ENCODE measurements around the gene MAP3K1. TPM values are rescaled to one million over a fixed set of nuclear protein-coding genes. Genes with fewer than 3 reads are reported as not detected.
A peak's percentile ranks its signal among the peaks of the same experiment; 100 is the strongest.
"Not testable (repeated sequence)": the region's sequence is repeated elsewhere in the genome, so short reads cannot be mapped to it uniquely, and the experiment has no call there.

Gene MAP3K1
- 1 to 10 TPM; 4.2 to 5.2 (median 5.0) TPM for polyA plus RNA-seq

DNA sequence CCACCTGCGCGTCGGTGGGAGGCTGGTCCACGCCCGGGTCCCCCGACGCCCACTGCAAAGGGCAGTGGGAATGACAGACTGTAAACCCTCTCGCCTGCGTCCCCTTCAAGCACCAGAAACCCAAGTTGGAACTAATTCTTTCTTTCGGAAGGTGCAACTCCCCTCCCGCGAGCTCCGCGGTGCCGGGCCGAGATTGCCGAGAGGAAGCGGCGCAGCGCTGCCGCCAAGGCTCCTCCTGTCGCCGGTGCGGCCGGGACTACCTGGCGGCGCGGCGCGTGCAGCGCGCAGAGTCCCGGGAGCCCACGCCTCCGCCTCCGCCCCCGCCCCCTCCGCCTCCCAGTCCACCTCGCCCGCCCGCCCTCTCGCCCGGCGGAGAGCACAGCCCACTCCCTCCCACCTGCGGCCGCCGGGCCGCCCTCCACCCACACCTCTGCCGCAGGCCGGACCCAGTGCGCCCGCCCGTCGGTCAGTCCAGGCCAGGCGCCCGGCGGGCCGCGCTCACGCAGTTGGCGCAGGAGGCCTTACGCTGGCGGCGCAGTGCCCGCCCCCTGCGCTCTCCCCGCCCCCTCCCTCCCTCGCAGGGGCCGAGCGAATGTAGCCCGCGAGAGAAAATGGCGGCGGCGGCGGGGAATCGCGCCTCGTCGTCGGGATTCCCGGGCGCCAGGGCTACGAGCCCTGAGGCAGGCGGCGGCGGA is at the start of gene MAP3K1:
Gene MAP3K1, plus strand, starts transcription at position 587 of the 695 bp plus-strand sequence. Its CDS starts 25 bp downstream, at position 612.
- H3K27ac ChIP-seq (ENCODE audit: low read depth, low read length), result peak within 1 kb of the TSS; percentile 71
- WGBS, 3 donors, result 0 to 1% (median 1%) methylated on average over 58 to 85 of the region's 87 CpGs

DNA sequence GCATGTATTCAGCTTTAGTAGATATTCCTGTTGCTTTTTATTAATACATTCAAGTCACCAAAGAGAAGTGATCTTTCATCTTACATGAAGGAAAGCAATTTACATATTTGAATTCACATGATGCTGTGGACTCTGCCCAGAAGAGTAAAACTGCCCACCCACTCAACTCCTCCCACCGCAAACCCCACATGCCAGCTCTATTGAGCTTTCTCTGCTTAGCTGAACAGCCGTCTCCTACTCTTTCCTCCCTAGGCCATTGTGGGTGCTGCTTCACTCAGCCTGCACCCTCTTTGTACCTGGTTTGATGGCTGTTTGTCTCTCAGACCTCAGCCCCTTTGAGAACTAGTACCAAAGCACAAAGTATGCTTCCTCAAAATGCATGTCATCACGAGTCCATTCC is 48.4 kb upstream of the MAP3K1 start:
- no peak overlapping the region for H3K27ac ChIP-seq (ENCODE audit: low read depth, low read length)
- 83 to 91% (median 86%) methylated on average over 3 of the region's 3 CpGs for WGBS, 3 donors

DNA sequence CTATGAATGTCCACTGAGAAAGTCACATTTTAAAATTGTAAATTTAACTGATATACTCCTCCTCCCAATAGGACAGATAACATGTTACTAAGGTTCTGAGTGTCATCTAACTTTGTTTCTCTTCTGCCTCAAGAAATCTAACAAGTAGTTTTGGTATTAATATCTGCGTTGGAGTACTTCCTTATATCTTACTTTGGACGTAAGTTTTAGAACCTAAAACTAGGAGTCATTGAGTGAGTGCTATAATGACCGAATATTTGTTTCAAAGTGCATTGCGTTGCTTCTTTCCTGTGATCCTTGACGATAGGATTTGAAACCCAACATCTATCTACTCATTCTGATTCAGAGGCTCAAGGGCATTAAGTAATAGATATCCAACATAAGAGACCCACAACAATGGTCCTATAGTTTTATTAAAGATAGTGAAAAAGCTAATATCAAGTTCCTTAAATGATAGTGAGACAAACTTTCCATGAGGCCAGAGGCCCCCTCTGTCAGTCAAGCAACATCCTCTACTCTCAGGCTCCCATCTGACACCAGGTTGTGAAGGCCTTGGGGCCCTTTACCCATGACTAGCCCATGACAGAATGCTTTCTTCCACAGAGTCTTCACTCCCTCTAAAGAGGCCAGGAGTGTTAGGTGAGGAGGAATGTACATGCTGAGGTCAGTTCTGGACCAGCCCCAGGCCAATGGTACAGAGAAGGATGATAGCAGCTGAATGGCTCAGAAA is 45.3 kb upstream of the MAP3K1 start:
- H3K27ac ChIP-seq (ENCODE audit: low read depth, low read length), result no peak overlapping the region
- 92 to 94% (median 93%) methylated on average over 5 of the region's 5 CpGs for WGBS, 3 donors

DNA sequence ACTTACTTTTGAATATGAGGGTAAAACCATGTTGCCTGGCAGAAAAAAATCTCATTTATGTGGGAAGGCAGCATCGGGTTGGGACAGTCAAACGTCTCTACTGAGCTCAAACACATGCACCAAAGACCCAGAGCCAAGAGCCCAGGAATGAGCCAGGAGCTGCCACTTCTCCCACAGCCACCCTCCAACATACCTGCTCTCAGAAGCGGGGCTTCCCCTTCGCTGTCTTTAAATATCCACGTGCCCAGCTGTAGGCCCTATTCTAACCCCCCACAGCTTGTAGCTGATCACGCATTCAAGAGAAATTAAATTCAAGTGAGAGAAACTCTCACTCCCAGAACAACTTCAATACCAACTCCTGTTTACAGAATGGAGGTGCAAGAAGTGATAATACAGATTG is 42.6 kb upstream of the MAP3K1 start:
- H3K27ac ChIP-seq (ENCODE audit: low read depth, low read length), result no peak overlapping the region
- 87 to 95% (median 89%) methylated on average over 6 of the region's 6 CpGs for WGBS, 3 donors

DNA sequence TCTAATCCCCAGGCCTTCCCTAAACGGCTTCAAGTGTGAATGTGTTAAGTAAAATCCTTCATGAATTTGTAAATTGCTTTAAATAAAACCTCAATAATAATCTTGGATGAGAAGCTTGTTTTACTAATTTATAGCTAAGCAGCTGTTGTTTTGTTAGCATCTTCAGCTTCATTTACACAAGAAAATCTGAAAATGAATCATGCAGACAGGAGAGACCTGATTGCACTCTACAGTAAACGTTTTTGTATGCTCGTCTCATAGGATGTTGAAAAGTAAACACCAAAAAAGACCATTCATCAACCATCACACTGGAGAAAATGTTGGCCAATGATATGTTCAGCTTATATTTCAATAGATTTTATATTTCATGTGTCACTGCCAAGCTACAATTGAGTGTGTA is 40.4 kb upstream of the MAP3K1 start:
- H3K27ac ChIP-seq (ENCODE audit: low read depth, low read length), result no peak overlapping the region
- WGBS, 3 donors, result 65 to 71% (median 66%) methylated on average over 3 of the region's 3 CpGs

DNA sequence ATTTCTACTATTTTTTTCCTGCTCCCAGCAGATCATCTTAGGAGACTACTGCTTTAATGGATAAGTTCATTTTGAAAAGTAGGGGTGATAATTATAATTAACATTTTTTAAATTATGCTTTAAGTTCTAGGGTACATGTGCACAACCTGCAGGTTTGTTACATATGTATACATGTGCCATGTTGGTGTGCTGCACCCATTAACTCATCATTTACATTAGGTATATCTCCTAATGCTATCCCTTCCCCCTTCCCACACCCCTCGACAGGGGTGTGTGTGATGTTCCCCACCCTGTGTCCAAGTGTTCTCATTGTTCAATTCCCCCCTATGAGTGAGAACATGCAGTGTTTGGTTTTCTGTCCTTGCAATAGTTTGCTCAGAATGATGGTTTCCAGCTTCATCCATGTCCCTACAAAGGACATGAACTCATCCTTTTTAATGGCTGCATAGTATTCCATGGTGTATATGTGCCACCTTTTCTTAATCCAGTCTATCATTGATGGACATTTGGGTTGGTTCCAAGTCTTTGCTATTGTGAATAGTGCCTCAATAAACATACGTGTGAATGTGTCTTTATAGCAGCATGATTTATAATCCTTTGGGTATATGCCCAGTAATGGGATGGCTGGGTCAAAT is 39.0 kb upstream of the MAP3K1 start:
- 62 to 86% (median 69%) methylated on average over 2 of the region's 2 CpGs for WGBS, 3 donors
- H3K27ac ChIP-seq (ENCODE audit: low read depth, low read length), result not testable (repeated sequence)

DNA sequence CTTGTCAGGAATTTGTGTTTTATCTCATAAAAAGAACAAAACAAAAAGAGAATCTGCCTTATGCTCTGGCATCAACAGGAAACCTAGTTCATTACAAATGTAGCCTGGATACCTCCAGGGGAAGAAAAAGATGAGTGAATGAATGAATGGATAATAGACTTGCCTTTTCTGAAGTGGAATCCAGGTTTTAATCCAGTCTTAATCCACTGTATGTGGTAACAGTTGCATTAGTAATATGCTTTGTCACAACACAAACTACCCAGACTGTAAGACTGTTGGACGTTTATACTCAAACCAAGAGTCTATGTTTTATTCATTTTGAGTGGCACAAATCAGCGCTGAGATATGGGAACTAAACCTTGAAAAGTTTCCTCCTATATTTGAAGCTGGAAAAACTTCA is 32.1 kb upstream of the MAP3K1 start:
- WGBS, 3 donors, result 91 to 92% (median 92%) methylated on average over 2 of the region's 2 CpGs
- H3K27ac ChIP-seq (ENCODE audit: low read depth, low read length), result no peak overlapping the region

DNA sequence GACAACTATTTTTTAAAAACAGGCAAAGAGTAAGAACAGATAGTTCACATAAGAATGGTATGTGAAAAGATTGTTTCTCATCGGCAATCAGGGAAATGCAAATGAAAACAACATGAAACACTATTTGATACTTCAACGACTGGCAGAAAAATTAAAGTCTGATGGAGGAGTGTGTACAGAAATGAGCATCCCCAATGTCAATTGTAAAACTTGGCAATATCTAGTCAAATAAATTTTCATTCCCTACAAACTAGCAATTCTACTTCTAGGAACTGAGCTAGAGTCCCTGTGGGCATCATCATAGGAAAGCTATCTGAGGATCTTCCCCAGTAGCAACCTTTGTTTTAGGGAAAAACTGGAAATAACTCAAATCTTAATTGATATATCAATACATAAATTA is 29.0 kb upstream of the MAP3K1 start:
- 89 to 97% (median 92%) methylated on average over 2 of the region's 2 CpGs for WGBS, 3 donors
- H3K27ac ChIP-seq (ENCODE audit: low read depth, low read length), result no peak overlapping the region

DNA sequence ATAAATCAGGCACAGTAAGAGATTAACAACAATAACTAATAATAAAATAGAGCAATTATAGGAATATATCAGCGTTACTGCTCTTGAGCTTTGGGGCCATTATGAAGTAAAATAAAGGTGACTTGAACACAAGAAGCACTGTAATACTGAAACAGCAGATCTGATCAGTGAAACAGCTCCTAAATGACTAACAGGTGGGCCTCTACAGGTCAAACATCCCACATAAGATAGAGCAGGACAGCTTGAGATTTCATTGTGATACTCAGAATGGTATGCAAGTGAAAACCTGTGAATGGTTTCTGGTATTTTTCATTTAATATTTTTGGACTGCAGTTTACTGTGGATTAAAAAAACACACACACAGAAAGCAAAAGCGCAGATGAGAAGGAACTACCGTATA is 24.0 kb upstream of the MAP3K1 start:
- H3K27ac ChIP-seq (ENCODE audit: low read depth, low read length), result no peak overlapping the region
- 88 to 92% (median 88%) methylated on average over 3 of the region's 3 CpGs for WGBS, 3 donors

DNA sequence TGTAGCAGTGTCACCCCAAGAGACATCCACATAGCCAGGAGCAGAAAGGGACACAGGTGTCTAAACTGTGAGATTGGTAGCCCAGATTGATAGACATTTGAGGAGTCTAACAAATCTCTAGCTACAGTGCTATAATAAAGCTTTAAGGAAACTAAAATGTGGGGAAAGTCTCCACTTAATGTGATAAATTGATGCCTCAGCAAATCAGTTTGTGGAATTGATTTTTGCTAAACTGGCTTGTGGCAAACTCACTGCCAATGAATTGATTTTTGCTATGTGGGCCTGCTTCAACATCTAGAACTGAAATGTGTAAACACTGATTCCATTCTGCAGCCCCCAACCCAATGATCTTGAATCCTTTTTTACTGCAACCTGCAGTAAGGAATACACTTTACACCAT is 16.8 kb upstream of the MAP3K1 start:
- no peak overlapping the region for H3K27ac ChIP-seq (ENCODE audit: low read depth, low read length)

DNA sequence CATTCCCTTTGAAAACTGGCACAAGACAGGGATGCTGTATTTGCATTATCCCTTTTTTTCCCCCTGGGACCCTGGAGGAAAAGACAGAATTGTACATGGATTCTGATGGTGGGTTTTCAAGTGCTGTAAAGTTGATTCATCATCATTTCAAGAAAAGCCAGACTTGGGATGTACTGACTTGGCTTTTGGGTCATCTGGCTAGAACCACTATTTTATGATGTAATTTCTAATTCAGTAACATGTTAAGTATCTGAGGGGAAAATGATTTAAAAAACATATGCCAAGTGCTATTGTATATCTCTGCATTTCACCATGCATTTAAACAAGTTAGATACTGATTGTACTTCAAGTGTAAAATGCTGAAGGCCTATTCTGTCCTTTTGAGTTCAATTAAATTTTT is 15.2 kb upstream of the MAP3K1 start:
- no peak overlapping the region for H3K27ac ChIP-seq (ENCODE audit: low read depth, low read length)

DNA sequence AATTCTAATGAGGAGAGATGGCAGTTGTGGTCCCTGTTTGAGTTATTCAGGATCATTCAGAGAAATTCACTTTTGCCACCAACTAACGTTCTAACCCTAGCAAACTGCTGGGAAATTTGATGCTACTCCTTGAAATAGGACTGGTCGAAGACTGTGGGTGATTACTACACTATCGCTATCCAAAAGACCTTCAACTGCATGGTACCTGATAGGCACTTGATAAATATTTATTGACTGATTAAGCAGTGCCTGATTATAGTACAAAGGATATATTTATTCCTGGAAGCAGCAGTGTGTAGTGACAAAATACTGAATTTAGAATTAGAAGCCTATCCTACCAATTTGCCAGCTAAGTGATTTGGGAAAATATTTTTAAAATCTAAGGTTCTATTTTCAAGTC is 14.1 kb upstream of the MAP3K1 start:
- H3K27ac ChIP-seq (ENCODE audit: low read depth, low read length), result no peak overlapping the region
- 25 to 91% (median 89%) methylated on average over 3 of the region's 3 CpGs for WGBS, 3 donors

DNA sequence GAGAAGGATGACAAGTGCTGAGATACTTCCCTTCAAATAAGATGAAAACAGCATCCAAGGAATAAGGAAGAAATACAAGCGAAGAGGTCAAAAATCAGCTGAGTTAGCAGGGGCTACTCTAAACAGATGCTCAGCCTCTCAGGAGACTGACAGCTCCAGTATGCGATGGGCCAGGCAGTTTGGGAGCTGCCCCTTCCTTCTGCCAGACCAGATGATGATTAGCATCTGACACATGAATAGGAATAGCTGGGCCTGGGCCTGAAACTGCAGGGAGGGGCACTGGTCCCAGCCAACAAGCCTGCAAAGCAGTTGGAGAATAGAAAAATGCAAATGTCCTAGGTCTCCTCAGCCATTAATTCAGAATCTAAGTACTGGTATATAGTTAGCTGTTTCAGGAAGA is 13.1 kb upstream of the MAP3K1 start:
- WGBS, 3 donors, result 76 to 88% (median 87%) methylated on average over 2 of the region's 2 CpGs
- H3K27ac ChIP-seq (ENCODE audit: low read depth, low read length), result no peak overlapping the region

DNA sequence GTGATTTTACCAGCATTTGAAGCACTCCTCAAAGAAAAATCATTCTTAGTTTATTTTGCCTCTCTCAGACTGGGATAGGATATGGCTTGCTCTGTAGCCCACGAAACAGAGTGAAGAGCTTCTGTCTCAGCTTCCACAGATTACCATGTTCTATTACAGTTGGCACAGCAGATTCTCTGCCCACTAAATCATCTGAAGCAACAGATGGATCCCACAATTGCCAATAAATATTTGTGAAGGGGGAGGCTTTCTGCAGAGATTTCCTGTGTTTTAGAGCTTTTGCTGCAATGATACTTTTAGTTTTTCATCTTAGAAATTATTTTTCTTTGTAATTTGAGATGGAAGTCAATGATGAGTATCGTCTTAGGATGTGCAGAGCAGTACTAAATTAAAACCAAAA is 12.3 kb upstream of the MAP3K1 start:
- WGBS, 3 donors, result 90 to 95% (median 92%) methylated on average over 2 of the region's 2 CpGs
- no peak overlapping the region for H3K27ac ChIP-seq (ENCODE audit: low read depth, low read length)

DNA sequence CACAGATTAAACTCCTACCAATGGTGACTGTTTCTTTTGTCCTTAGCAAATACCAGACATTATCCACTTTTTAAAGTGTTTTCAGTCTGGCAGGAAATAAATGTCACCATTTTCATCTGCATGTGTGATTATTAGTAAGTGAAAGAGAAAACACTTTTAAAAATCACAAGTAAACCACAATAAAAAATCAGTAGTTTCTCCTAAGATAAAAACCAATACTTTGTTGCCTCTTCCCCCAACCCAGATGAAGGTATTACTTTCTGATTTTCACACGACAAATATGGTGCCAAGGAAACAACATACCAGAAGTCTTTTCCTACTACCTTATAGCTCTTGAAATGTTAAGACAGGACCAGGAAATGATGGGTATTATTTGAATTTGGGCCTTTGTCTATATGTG is 11.5 kb upstream of the MAP3K1 start:
- H3K27ac ChIP-seq (ENCODE audit: low read depth, low read length), result no peak overlapping the region
- 89 to 100% (median 93%) methylated on average over 1 of the region's 1 CpG for WGBS, 3 donors

DNA sequence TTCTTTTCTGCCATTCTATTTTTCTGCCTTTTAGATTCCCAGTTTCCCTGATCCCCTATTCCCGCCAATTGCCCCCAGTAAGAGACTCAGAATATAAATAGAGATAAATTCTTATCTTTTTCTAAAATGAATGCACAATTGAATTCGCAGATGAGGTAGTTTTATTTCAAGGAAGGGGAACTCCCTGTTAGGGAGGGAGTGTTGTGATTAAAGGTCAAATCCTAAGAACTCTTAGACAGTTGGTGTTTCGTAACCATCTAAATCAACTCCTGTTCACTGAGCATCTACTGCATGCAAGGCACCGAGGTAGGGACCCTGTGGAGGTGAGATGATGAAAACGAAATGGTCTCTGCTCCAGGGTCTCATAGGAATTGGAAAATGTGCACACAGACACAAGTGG is 7.7 kb upstream of the MAP3K1 start:
- no peak overlapping the region for H3K27ac ChIP-seq (ENCODE audit: low read depth, low read length)
- 62 to 75% (median 70%) methylated on average over 5 of the region's 5 CpGs for WGBS, 3 donors

DNA sequence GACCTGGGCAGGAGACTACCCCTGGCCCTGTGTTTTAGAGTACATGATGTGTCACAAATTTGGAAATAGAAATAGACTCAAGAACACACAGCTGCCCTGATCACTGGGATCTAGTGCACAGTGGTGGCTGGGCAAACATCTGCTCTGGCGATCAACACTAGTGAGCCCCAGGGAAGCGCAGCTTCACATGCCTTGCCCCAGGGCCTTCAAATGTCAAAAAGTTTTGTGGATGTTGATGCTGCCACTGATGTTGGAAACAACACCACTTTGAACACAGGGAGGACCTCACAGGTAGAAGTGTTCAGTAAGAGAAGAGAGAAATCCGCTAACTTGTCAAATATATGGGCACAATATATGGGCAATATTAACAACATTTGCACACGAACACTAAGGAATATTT is 7.1 kb upstream of the MAP3K1 start:
- 94 to 97% (median 96%) methylated on average over 4 of the region's 4 CpGs for WGBS, 3 donors
- H3K27ac ChIP-seq (ENCODE audit: low read depth, low read length), result no peak overlapping the region

DNA sequence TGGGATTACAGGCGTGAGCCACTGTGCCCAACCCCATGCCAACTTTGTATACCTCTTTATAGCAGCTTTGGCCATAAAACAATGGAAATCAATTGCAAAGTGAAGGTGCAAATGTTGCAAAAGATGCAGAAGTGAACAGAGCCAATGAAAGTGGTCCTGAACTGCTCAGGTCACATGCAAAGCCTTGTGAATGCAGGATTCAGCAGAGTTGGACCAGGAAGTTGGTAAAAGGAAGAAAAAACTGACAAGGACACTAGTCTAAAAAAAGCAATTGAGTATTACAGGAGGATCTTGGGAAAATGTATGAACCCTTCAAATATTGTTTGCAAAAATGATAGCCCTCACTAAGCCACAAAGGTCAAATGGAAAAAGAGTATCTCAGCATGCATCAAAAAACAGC is 4.5 kb upstream of the MAP3K1 start:
- H3K27ac ChIP-seq (ENCODE audit: low read depth, low read length), result no peak overlapping the region
- WGBS, 3 donors, result 88 to 94% (median 89%) methylated on average over 1 of the region's 1 CpG

DNA sequence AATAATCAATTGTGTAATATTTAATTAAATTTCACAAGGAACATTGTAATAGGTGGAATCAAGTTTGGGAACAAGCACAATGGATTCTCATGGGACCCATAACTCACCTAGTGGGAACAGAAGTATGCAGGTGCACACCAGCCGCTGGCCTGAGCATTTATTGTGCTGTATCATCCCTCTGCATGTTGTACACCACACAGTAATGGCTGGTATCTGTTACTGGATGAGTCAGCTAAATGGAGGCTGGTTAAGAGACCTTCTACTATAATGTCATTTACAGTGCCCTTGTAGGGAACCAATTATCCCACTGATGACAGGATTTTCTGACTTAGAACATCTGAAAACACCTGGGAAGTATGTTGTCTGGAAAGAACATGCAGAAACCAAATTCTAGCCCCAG is 3.2 kb upstream of the MAP3K1 start:
- WGBS, 3 donors, result 71 to 96% (median 76%) methylated on average over 1 of the region's 1 CpG
- H3K27ac ChIP-seq (ENCODE audit: low read depth, low read length), result no peak overlapping the region

DNA sequence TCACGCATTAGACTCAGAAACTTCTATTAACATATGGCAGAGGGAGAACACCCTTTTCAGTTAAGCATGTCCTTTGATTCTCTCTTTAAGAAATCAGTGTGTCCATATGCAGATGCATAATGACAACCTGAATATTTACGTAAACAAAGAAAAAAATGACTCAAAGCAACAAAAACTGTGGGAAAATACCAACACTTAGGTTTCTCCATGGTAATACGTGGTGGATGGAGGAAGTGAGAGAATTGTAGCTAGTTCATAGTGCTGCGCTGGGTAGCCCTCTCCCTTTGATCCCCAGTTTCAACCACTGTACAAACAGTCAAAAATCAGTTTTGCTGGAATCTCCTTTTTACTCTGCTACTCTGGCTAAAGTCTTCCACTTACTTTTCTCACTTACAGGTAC is 2.0 kb upstream of the MAP3K1 start:
- 83 to 93% (median 86%) methylated on average over 4 of the region's 4 CpGs for WGBS, 3 donors
- no peak overlapping the region for H3K27ac ChIP-seq (ENCODE audit: low read depth, low read length)
